GM23338 (cell line): ENCODE measurements around the gene GRM3. TPM values are rescaled to one million over a fixed set of nuclear protein-coding genes. Genes with fewer than 3 reads are reported as not detected.

Experiments
- ATAC-seq: fragments of 200-7000 bp; cut with Tn5 transposase; 3 replicates; pipeline ENCODE4 v1.9.1; 2020
- DNase-seq: peaks from one replicate; pipeline ENCODE4 v3.0.0-alpha.2; 2015; ENCODE audit warnings: low spot score
- H2AFZ ChIP-seq: fragments of 200-600 bp; sonication (generic); 2 replicates; pipeline ENCODE4 v1.8.0; 2016; ENCODE audit warnings: antibody characterized with exemption, mild to moderate bottlenecking, moderate library complexity
- H3F3A ChIP-seq: fragments of 200-600 bp; sonication (generic); replicated peaks from 2 replicates; pipeline ENCODE4 v1.8.0; 2017; ENCODE audit warnings: antibody characterized with exemption, mixed run types, low read depth
- H3K27ac ChIP-seq: fragments of 200-600 bp; sonication (generic); 2 replicates; pipeline ENCODE4 v1.6.1; 2016; ENCODE audit warnings: low read depth
- H3K27me3 ChIP-seq: fragments of 200-600 bp; sonication (generic); 2 replicates; pipeline ENCODE4 v1.8.0; 2016; ENCODE audit warnings: mild to moderate bottlenecking, mixed run types, moderate library complexity; ENCODE audit not compliant: insufficient read depth
- H3K36me3 ChIP-seq: fragments of 200-600 bp; sonication (generic); 2 replicates; pipeline ENCODE4 v1.8.0; 2016; ENCODE audit warnings: mild to moderate bottlenecking; ENCODE audit not compliant: insufficient read depth
- H3K4me1 ChIP-seq: fragments of 200-600 bp; sonication (generic); 2 replicates; pipeline ENCODE4 v1.8.0; 2016; ENCODE audit warnings: mild to moderate bottlenecking, moderate library complexity; ENCODE audit not compliant: insufficient read depth
- H3K4me2 ChIP-seq: fragments of 200-600 bp; sonication (generic); 2 replicates; pipeline ENCODE4 v1.7.1; 2017; ENCODE audit warnings: mixed run types
- H3K4me3 ChIP-seq: fragments of 200-600 bp; sonication (generic); 2 replicates; pipeline ENCODE4 v1.6.1; 2016; ENCODE audit warnings: mixed run types
- H3K79me2 ChIP-seq: fragments of 200-600 bp; sonication (generic); replicated peaks from 2 replicates; pipeline ENCODE4 v1.8.0; 2017; ENCODE audit warnings: mild to moderate bottlenecking; ENCODE audit not compliant: insufficient read depth
- H3K9me2 ChIP-seq: fragments of 200-600 bp; sonication (generic); 2 replicates; pipeline ENCODE4 v1.8.0; 2017; ENCODE audit not compliant: insufficient read depth
- H4K20me1 ChIP-seq: fragments of 200-600 bp; sonication (generic); replicated peaks from 2 replicates; pipeline ENCODE4 v1.8.0; 2017; ENCODE audit warnings: mild to moderate bottlenecking; ENCODE audit not compliant: insufficient read depth
- H3K27ac Mint-ChIP-seq: 2 replicates; pipeline ENCODE4 v1.8.0; 2020; ENCODE audit warnings: inconsistent platforms, mild to moderate bottlenecking, moderate library complexity, mixed read lengths
- H3K27me3 Mint-ChIP-seq: 3 replicates; pipeline ENCODE4 v1.8.0; 2022; ENCODE audit warnings: low read depth, mild to moderate bottlenecking, moderate library complexity, mixed read lengths, inconsistent platforms; ENCODE audit not compliant: insufficient read depth, poor library complexity
- H3K36me3 Mint-ChIP-seq: 3 replicates; pipeline ENCODE4 v1.8.0; 2021; ENCODE audit warnings: low read depth, mild to moderate bottlenecking, inconsistent platforms, moderate library complexity, mixed read lengths
- H3K4me1 Mint-ChIP-seq: 3 replicates; pipeline ENCODE4 v1.8.0; 2020; ENCODE audit warnings: mild to moderate bottlenecking, inconsistent platforms, mixed read lengths
- H3K4me3 Mint-ChIP-seq: 3 replicates; pipeline ENCODE4 v1.8.0; 2021; ENCODE audit warnings: moderate library complexity, mild to moderate bottlenecking, inconsistent platforms, mixed read lengths
- H3K9me3 Mint-ChIP-seq: 3 replicates; pipeline ENCODE4 v1.8.0; 2020; ENCODE audit warnings: moderate library complexity, mild to moderate bottlenecking, inconsistent platforms, mixed read lengths
- CREB1 ChIP-seq: fragments of 250-450 bp; sonication (Bioruptor Pico); IDR thresholded peaks from 2 replicates; pipeline ENCODE4 v1.5.0; 2020; ENCODE audit warnings: low read depth, mild to moderate bottlenecking, moderate library complexity
- ETS1 ChIP-seq: IDR thresholded peaks from 2 replicates; pipeline ENCODE4 v1.6.1; 2016; ENCODE audit warnings: antibody characterized with exemption
- EZH2 ChIP-seq: fragments of 200-600 bp; sonication (generic); IDR thresholded peaks from one replicate; pipeline ENCODE4 v1.8.0; 2017; ENCODE audit warnings: antibody characterized with exemption, mild to moderate bottlenecking, low read depth; ENCODE audit not compliant: unreplicated experiment
- JUNB ChIP-seq: IDR thresholded peaks from one replicate; pipeline ENCODE4 v1.6.1; 2016; ENCODE audit warnings: antibody characterized with exemption; ENCODE audit not compliant: unreplicated experiment
- NANOG ChIP-seq: IDR thresholded peaks from 2 replicates; pipeline ENCODE4 v1.6.1; 2016; ENCODE audit warnings: antibody characterized with exemption, borderline replicate concordance
- REST ChIP-seq: IDR thresholded peaks from one replicate; pipeline ENCODE4 v1.6.1; 2018; ENCODE audit warnings: antibody characterized with exemption; ENCODE audit not compliant: unreplicated experiment
- STAT1 ChIP-seq: IDR thresholded peaks from one replicate; pipeline ENCODE4 v1.6.1; 2016; ENCODE audit warnings: antibody characterized with exemption; ENCODE audit not compliant: unreplicated experiment
- ZNF114 ChIP-seq: fragments of 250-450 bp; sonication (Bioruptor Pico); IDR thresholded peaks from 2 replicates; pipeline ENCODE4 v1.5.0; 2020; ENCODE audit warnings: mild to moderate bottlenecking, moderate library complexity
- polyA plus RNA-seq: library from polyadenylated mRNA; unstranded; fragments of >200 nt; fragmentation: Nextera tagmentation; extraction: Ambion mirVana; gene quantifications from 2 replicates; pipeline ENCODE4 v1.2.1, GENCODE V29; 2016
- total RNA-seq: library from RNA; depleted of rRNA; stranded (reverse); fragments of >200 nt; shearing (Covaris generic); gene quantifications from 2 replicates; pipeline ENCODE4 v1.2.3, GENCODE V29; 2014

GRM3 gene
- total and polyA plus RNA-seq, 2 experiments from 2014 or later, result 0.79 to 1.9 TPM

GRCh38 chr7:86689363-86689762 lies 45.7 kb downstream of the GRM3 start (continued):
- TF ChIP-seq REST (no peak), NANOG (no peak), JUNB (no peak), CREB1 (CRISPR knock-in tag) (no peak)

- no peaks in the 10 kb centered on the region for H3K4me1 Mint-ChIP-seq
- no peaks in the 10 kb centered on the region for H3K79me2 ChIP-seq
- H3K36me3 Mint-ChIP-seq, result no peaks in the 10 kb centered on the region
- H2AFZ ChIP-seq, result no peak overlapping the region
- no peaks in the 10 kb centered on the region for H3K36me3 ChIP-seq
- DNase-seq (no peak), ATAC-seq (no peak)
- no peaks in the 10 kb centered on the region for H4K20me1 ChIP-seq
- no peaks in the 10 kb centered on the region for H3F3A ChIP-seq
- H3K27ac Mint-ChIP-seq, result no peak overlapping the region
- H3K4me3 Mint-ChIP-seq, result no peak overlapping the region
- no peaks in the 10 kb centered on the region for H3K4me1 ChIP-seq
- H3K27me3 ChIP-seq, result no peaks in the 10 kb centered on the region
- H3K27me3 Mint-ChIP-seq, result peaks cover 2% of the 10 kb centered on the region
- H3K9me2 ChIP-seq, result no peaks in the 10 kb centered on the region
- no peaks in the 10 kb centered on the region for H3K9me3 Mint-ChIP-seq
- H3K4me3 ChIP-seq, result no peak overlapping the region
- H3K4me2 ChIP-seq, result no peak overlapping the region
- TF ChIP-seq ZNF114 (CRISPR knock-in tag) (no peak), REST (peak; percentile 47), EZH2 (no peak)
- no peak overlapping the region for H3K27ac ChIP-seq
Measured at GRCh38 chr7:86692755-86693154, 49.0 kb downstream of the GRM3 start.

GRCh38 chr7:86706406-86706805 lies 62.7 kb downstream of the GRM3 start:
- Histone ChIP-seq H3K27me3 (no peaks in the 10 kb centered on the region), H3K4me2 (no peak overlapping the region), H3K36me3 (no peaks in the 10 kb centered on the region), H2AFZ (no peak overlapping the region), H3K4me3 (no peak overlapping the region), H3F3A (no peaks in the 10 kb centered on the region), H3K9me2 (no peaks in the 10 kb centered on the region), H3K79me2 (no peaks in the 10 kb centered on the region), H3K27ac (no peak overlapping the region), H3K4me1 (peaks cover 6% of the 10 kb centered on the region; the same call in 1 of the 2 replicates), H4K20me1 (no peaks in the 10 kb centered on the region)
- ATAC-seq (no peak), DNase-seq (no peak)
- no peak overlapping the region for H3K4me3 Mint-ChIP-seq
- H3K36me3 Mint-ChIP-seq, result no peaks in the 10 kb centered on the region
- no peak overlapping the region for H3K27ac Mint-ChIP-seq
- peaks cover 19% of the 10 kb centered on the region for H3K4me1 Mint-ChIP-seq
- H3K27me3 Mint-ChIP-seq, result peaks cover 4% of the 10 kb centered on the region
- H3K9me3 Mint-ChIP-seq, result no peaks in the 10 kb centered on the region
- no peak for TF ChIP-seq EZH2
- no peak for TF ChIP-seq ETS1
- TF ChIP-seq JUNB, result no peak
- no peak for TF ChIP-seq ZNF114 (CRISPR knock-in tag)
- TF ChIP-seq CREB1 (CRISPR knock-in tag), result no peak
- no peak for TF ChIP-seq STAT1
- TF ChIP-seq NANOG, result no peak
- TF ChIP-seq REST, result no peak
